ENCODE data around the gene PAWR.

DNA sequence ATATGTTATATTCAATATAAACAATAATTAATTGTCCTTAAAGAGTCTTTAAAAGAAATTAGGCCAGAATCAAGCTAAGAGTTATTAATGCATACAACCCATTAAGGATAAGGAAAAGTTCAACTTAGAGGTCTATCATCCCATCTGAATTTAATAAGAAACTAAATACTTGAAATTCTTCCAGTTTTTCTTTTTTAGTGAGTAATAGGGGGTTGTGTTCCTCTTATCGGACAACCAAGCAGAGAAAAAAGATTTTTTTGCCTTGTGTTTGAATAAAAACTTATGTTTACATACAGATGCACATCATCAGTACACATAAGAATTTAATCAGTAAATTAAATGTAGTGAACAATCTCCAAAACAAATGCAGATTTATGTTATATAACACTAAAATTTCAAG lies 32.5 kb downstream of the PAWR start:
- TF ChIP-seq POLR2A (conservative IDR thresholded peaks at IDR 0.05) (no peak), LEF1 (IDR thresholded peaks at IDR 0.05) (no peak), HMGXB4 (CRISPR knock-in tag; IDR thresholded peaks at IDR 0.05) (no peak), CTCF (IDR thresholded peaks at IDR 0.05 in 2 of 3, conservative IDR thresholded peaks at IDR 0.05 in 1 of 3; ENCODE audit: insufficient read depth in 2 of 3, low read depth in 1 of 3, low read length in 3 of 3) (no peak), ZNF778 (CRISPR knock-in tag; IDR thresholded peaks at IDR 0.05) (no peak), ZNF512 (tag; IDR thresholded peaks at IDR 0.05) (no peak), EZH2 (IDR thresholded peaks at IDR 0.05; ENCODE audit: borderline replicate concordance, low read depth, low read length) (no peak), NFATC3 (IDR thresholded peaks at IDR 0.05) (no peak), RAD21 (CRISPR knock-in tag; conservative IDR thresholded peaks at IDR 0.05 in 1 of 2, IDR thresholded peaks at IDR 0.05 in 1 of 2) (no peak), TAF1 (IDR thresholded peaks at IDR 0.05; ENCODE audit: control insufficient read depth, extremely low read depth, insufficient read depth, low read length, severe bottlenecking) (no peak), UBTF (IDR thresholded peaks at IDR 0.05; ENCODE audit: borderline replicate concordance in 1 of 2, low read depth in 2 of 2, low read length in 2 of 2) (no peak), SMARCA4 (IDR thresholded peaks at IDR 0.05) (no peak), SRF (CRISPR knock-in tag; IDR thresholded peaks at IDR 0.05) (no peak), ZBTB49 (CRISPR knock-in tag; IDR thresholded peaks at IDR 0.05; ENCODE audit: borderline replicate concordance) (no peak)

Data from K562 (cell line).